NCI-H2081 treated with DMSO at 0.1 percent for 48 hours (cell line): Measurements from ENCODE around the gene EVC.
"Not testable (repeated sequence)": the region's sequence is repeated elsewhere in the genome, so short reads cannot be mapped to it uniquely, and the experiment has no call there.

Experiments
- DNase-seq: peaks from one replicate; lab custom pipeline; 2025; lab: John Stamatoyannopoulos, UW

EVC gene

GRCh38 chr4:5816101-5816500, 105.1 kb downstream of the EVC start:
- DNase-seq: no peak

GRCh38 chr4:5816851-5817375, 105.9 kb downstream of the EVC start:
- DNase-seq: no peak

- DNase-seq: no peak
Measured at GRCh38 chr4:5821665-5822358, 110.8 kb downstream of the EVC start.

GRCh38 chr4:5822619-5823018, 111.6 kb downstream of the EVC start:
- DNase-seq: no peak

- DNase-seq: no peak
Measured at GRCh38 chr4:5823542-5824211, 112.7 kb downstream of the EVC start.

- DNase-seq: no peak
Measured at GRCh38 chr4:5824227-5824626, 113.2 kb downstream of the EVC start.

GRCh38 chr4:5824635-5825034, 113.6 kb downstream of the EVC start:
- DNase-seq: no peak

GRCh38 chr4:5825321-5826041, 114.5 kb downstream of the EVC start:
- no peak for DNase-seq

- no peak for DNase-seq
Measured at GRCh38 chr4:5826437-5827107, 115.6 kb downstream of the EVC start.

- DNase-seq: no peak
Measured at GRCh38 chr4:5827108-5828004, 116.4 kb downstream of the EVC start.

- DNase-seq: no peak
Measured at GRCh38 chr4:5828005-5828391, 117.0 kb downstream of the EVC start.

- DNase-seq: no peak
Measured at GRCh38 chr4:5836943-5837342, 125.9 kb downstream of the EVC start.

- DNase-seq: not testable (repeated sequence)
Measured at GRCh38 chr4:5837483-5837882, 126.5 kb downstream of the EVC start.

GRCh38 chr4:5839332-5839731, 128.3 kb downstream of the EVC start:
- no peak for DNase-seq

- no peak for DNase-seq
Measured at GRCh38 chr4:5839751-5840674, 129.0 kb downstream of the EVC start.

- DNase-seq: no peak
Measured at GRCh38 chr4:5842456-5842855, 131.5 kb downstream of the EVC start.

- DNase-seq: no peak
Measured at GRCh38 chr4:5843573-5844530, 132.9 kb downstream of the EVC start.

GRCh38 chr4:5845035-5845905, 134.3 kb downstream of the EVC start:
- no peak for DNase-seq
